Measurements from ENCODE around the gene G3BP1.
"Not testable (repeated sequence)": the region's sequence is repeated elsewhere in the genome, so short reads cannot be mapped to it uniquely, and the experiment has no call there.

G3BP1 gene

GRCh38 chr5:151771259-151772028 is at the start of gene G3BP1:
G3BP1 (plus strand) TSS chr5:151771954; CDS start chr5:151786621, 14,667 bp downstream.
- intact Hi-C loops (cut with DNase I; ENCODE audit: low total_unique reads), result loop anchor here (2.0 kb wide), 1 partner anchor 13 kb away; the partner anchor contains the start of gene ATOX1
- H3K27ac ChIP-seq, result peak within 1 kb of the TSS; percentile 97 to 98
- H3K27me3 ChIP-seq, result no peaks in the 10 kb centered on the region
- peak; percentile 100 for DNase-seq
- H3K4me3 ChIP-seq, result peak within 1 kb of the TSS; percentile 76 to 84
- no peaks in the 10 kb centered on the region for H3K36me3 ChIP-seq
- no peaks in the 10 kb centered on the region for H3K9me3 ChIP-seq
- peak; percentile 1 to 40 for TF ChIP-seq CTCF (IDR thresholded peaks at IDR 0.05)
- H3K4me1 ChIP-seq, result peaks cover 6 to 43% (median 28%) of the 10 kb centered on the region in 4 donors

DNA sequence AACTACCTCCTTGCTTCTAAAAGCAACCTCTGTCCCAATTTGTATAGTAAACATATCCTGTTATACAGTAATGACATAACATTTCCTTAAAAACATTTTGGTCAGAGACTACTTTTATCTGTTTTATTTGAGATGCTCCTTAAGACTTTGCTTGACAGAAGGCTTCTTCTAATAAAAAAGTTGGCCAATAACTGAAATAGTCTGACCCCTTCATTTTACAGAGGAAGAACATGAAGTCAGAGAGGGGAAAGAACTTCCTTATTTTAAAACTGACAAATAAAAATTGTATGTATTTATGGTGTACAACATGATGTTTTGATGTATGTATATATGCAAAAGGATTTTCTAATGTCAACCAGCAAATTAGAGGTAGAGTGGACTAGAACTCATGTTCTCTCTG is 49.2 kb upstream of the G3BP1 start:
- peak overlapping the region in 1 of 2 donors; percentile 29 for H3K27ac ChIP-seq
- peaks cover 0 to 57% (median 22%) of the 10 kb centered on the region in 4 donors for H3K4me1 ChIP-seq
- no peaks in the 10 kb centered on the region for H3K27me3 ChIP-seq
- no peaks in the 10 kb centered on the region for H3K9me3 ChIP-seq
- no peak for TF ChIP-seq CTCF (IDR thresholded peaks at IDR 0.05)
- no peak overlapping the region for H3K4me3 ChIP-seq
- no peak for DNase-seq
- no peaks in the 10 kb centered on the region for H3K36me3 ChIP-seq
- intact Hi-C loops (cut with DNase I; ENCODE audit: low total_unique reads), result no loop called here

DNA sequence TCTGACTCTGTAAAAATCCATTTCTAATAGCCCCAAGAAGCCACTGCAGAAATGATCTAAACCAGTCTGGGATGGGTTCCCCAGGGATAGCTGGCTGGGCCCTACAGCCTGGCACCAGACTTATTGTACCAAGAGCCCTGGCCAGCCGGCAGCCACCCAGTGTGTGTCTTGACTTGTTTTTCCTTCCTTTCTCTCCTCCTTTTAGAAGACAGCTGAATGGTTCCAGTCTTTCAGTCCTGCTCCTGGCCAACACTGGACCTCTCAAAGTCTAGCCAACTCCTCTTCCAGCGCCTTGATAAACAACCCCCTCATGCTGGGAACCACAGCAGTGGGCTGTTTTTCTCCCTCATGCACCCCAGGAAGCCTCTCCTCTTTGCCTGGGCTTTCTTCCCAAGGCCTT is 47.4 kb upstream of the G3BP1 start:
- intact Hi-C loops (cut with DNase I; ENCODE audit: low total_unique reads), result no loop called here
- Histone ChIP-seq H3K4me1 (peaks cover 0 to 39% (median 6%) of the 10 kb centered on the region in 4 donors), H3K4me3 (no peak overlapping the region), H3K27me3 (no peaks in the 10 kb centered on the region), H3K36me3 (peaks cover 0 to under 1% (median 0%) of the 10 kb centered on the region in 3 donors), H3K27ac (peak overlapping the region; percentile 46 to 54), H3K9me3 (no peaks in the 10 kb centered on the region)
- TF ChIP-seq CTCF (IDR thresholded peaks at IDR 0.05), result no peak
- peak in 1 of 2 donors; percentile 74 for DNase-seq

GRCh38 chr5:151729597-151729996 is 42.2 kb upstream of the G3BP1 start:
- H3K4me3 ChIP-seq; H3K36me3 ChIP-seq; intact Hi-C loops (cut with DNase I; ENCODE audit: low total_unique reads); H3K27me3 ChIP-seq; H3K4me1 ChIP-seq; DNase-seq; H3K9me3 ChIP-seq; H3K27ac ChIP-seq: not testable (repeated sequence)

- TF ChIP-seq CTCF (IDR thresholded peaks at IDR 0.05), result no peak
- no peaks in the 10 kb centered on the region for H3K9me3 ChIP-seq
- intact Hi-C loops (cut with DNase I; ENCODE audit: low total_unique reads), result no loop called here
Measured at GRCh38 chr5:151730381-151730780, 41.4 kb upstream of the G3BP1 start.

GRCh38 chr5:151733358-151734063 is 38.2 kb upstream of the G3BP1 start:
- Histone ChIP-seq H3K4me1 (peaks cover 0 to 7% (median 0%) of the 10 kb centered on the region in 4 donors), H3K27ac (no peak overlapping the region), H3K27me3 (no peaks in the 10 kb centered on the region), H3K9me3 (no peaks in the 10 kb centered on the region), H3K4me3 (no peak overlapping the region), H3K36me3 (peaks cover 0 to 7% (median 0%) of the 10 kb centered on the region in 3 donors)
- intact Hi-C loops (cut with DNase I; ENCODE audit: low total_unique reads), result no loop called here
- TF ChIP-seq CTCF (IDR thresholded peaks at IDR 0.05), result no peak
- no peak for DNase-seq

More at GRCh38 chr5:151730381-151730780, 41.4 kb upstream of the G3BP1 start:
- Histone ChIP-seq H3K27ac (no peak overlapping the region), H3K36me3 (peaks cover 0 to 7% (median 0%) of the 10 kb centered on the region in 3 donors), H3K4me1 (no peaks in the 10 kb centered on the region), H3K4me3 (no peak overlapping the region), H3K27me3 (no peaks in the 10 kb centered on the region)
- DNase-seq, result no peak

Data from tibial artery (tissue), 4 donors.